T-helper 17 cell (primary cell): Measurements from ENCODE around the gene PMM1. TPM values are rescaled to one million over a fixed set of nuclear protein-coding genes. Genes with fewer than 3 reads are reported as not detected.
A peak's percentile ranks its signal among the peaks of the same experiment; 100 is the strongest.

ENCODE experiments used
- ATAC-seq: fragments of 150-1000 bp; cut with Tn5 transposase; 2 replicates; pipeline ENCODE4 v1.10.0; 2021; ENCODE audit warnings: mild to moderate bottlenecking, moderate library complexity
- DNase-seq, 3 donors: peaks; one replicate each; pipeline versions ENCODE4 v3.0.0 to v3.0.0-alpha.2; 2020 to 2021
- H3K9me3 ChIP-seq: one replicate; pipeline ENCODE4 v1.7.0; 2013; ENCODE audit warnings: low read length, mild to moderate bottlenecking; ENCODE audit not compliant: control insufficient read depth, poor library complexity, severe bottlenecking
- H3K27ac Mint-ChIP-seq: one replicate; pipeline ENCODE4 v1.8.0; 2022; ENCODE audit warnings: mild to moderate bottlenecking, moderate library complexity, mixed read lengths
- H3K27me3 Mint-ChIP-seq: one replicate; pipeline ENCODE4 v1.8.0; 2022; ENCODE audit warnings: mixed read lengths
- H3K36me3 Mint-ChIP-seq: one replicate; pipeline ENCODE4 v1.8.0; 2022; ENCODE audit warnings: low read depth, mixed read lengths
- H3K4me1 Mint-ChIP-seq: one replicate; pipeline ENCODE4 v1.8.0; 2022; ENCODE audit warnings: mild to moderate bottlenecking, mixed read lengths
- H3K4me3 Mint-ChIP-seq: one replicate; pipeline ENCODE4 v1.8.0; 2022; ENCODE audit warnings: mild to moderate bottlenecking, moderate library complexity, mixed read lengths
- total RNA-seq, 4 donors: library from RNA in 2 of 4; stranded (reverse) in 2 of 4; gene quantifications; one replicate each; pipeline ENCODE4 v1.2.3 and lab custom pipeline; 2022 to 2026

The PMM1 gene
- total RNA-seq, 2 donors from 2014 or later = 23.1 to 25.3 TPM

DNA sequence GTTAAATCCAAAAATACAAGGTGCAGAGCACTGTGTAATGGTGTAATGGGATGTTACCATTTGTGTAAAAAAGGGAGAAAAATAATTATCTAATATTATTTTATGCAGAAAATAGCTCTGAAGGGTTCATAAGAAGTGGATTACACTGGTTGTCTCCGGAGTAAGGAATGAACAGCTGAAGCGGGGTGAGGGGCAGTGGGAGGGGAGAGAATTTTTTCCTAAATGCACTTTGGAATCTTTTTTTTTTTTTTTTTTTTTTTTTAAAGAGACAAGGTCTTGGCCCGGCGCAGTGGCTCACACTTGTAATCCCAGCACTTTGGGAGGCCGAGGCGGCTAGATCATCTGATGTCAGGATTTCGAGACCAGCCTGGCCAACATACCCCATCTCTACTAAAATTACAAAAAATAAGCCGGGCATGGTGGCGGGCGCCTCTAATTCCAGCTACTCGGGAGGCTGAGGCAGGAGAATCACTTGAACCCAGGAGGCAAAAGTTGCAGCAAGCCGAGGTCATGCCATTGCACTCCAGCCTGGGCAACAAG, 38.6 kb downstream of the PMM1 start:
- no peak overlapping the region for H3K27ac Mint-ChIP-seq
- DNase-seq (no peak), ATAC-seq (no peak)
- peaks cover 3% of the 10 kb centered on the region for H3K27me3 Mint-ChIP-seq
- no peaks in the 10 kb centered on the region for H3K36me3 Mint-ChIP-seq
- H3K4me1 Mint-ChIP-seq = peaks cover 4% of the 10 kb centered on the region
- H3K9me3 ChIP-seq = no peaks in the 10 kb centered on the region
- no peak overlapping the region for H3K4me3 Mint-ChIP-seq

DNA sequence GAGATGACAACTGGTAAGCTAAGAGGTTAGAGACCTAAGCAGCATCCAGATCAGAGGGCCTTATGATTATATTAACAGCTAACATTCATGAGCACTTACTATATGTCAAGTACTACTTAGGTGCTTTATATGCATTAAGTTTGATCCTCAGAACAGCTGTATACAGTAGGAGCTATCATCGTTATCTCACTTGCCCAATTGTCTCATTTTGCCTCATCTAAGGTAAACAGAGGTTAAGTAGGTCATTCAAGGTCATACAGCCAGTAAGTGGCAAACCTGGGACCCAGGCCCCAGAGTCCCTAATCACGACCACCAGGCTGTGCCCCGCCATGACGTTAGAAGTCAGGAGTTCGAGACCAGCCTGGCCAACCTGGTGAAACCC, 40.8 kb downstream of the PMM1 start:
- Mint-ChIP-seq H3K4me1 (peaks cover 17% of the 10 kb centered on the region), H3K36me3 (no peaks in the 10 kb centered on the region), H3K4me3 (no peak overlapping the region), H3K27me3 (no peaks in the 10 kb centered on the region), H3K27ac (no peak overlapping the region)
- ATAC-seq (no peak), DNase-seq (no peak)
- H3K9me3 ChIP-seq = no peaks in the 10 kb centered on the region

DNA sequence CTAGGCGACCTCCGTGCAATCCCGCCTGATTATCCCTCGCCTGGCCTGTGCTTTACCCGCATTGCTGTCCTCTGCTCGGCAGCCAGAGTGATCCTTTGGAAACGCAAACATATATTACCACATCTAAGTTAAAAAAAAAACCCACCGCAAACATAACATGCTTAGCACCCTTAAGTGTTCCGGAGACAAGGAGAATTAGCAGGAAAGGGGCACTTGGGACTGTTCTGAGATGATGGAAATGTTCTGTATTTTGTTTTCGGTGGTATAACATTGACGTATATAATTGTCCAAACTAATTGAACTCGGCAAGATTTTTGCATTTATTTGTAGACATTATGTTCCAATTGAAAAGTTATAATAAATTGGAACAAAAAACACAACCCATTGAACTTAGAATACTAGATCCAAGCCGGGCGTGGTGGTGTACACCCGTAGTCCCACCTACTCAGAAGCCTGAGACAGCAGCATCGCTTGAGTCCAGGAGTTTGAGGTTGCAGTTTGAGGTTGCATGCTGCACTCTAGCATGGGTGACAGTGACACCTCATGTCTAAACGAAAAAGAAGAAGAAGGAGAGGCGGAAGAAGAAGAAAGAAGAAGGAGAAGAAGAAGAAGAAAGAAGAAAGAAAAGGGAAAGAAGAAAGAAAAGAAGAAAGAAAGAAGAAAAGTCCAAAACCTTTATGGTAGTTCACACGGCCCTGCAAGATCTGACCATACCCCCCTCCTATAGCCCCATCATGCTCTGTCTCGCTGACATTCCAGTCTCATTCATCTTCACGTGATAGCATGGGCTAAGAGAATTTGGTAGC, 44.8 kb downstream of the PMM1 start:
- no peaks in the 10 kb centered on the region for H3K9me3 ChIP-seq
- DNase-seq = no peak
- no peak for ATAC-seq
- Mint-ChIP-seq H3K4me1 (peaks cover 31% of the 10 kb centered on the region), H3K4me3 (peak overlapping the region; percentile 99), H3K27me3 (no peaks in the 10 kb centered on the region), H3K27ac (peak overlapping the region; percentile 90), H3K36me3 (no peaks in the 10 kb centered on the region)

DNA sequence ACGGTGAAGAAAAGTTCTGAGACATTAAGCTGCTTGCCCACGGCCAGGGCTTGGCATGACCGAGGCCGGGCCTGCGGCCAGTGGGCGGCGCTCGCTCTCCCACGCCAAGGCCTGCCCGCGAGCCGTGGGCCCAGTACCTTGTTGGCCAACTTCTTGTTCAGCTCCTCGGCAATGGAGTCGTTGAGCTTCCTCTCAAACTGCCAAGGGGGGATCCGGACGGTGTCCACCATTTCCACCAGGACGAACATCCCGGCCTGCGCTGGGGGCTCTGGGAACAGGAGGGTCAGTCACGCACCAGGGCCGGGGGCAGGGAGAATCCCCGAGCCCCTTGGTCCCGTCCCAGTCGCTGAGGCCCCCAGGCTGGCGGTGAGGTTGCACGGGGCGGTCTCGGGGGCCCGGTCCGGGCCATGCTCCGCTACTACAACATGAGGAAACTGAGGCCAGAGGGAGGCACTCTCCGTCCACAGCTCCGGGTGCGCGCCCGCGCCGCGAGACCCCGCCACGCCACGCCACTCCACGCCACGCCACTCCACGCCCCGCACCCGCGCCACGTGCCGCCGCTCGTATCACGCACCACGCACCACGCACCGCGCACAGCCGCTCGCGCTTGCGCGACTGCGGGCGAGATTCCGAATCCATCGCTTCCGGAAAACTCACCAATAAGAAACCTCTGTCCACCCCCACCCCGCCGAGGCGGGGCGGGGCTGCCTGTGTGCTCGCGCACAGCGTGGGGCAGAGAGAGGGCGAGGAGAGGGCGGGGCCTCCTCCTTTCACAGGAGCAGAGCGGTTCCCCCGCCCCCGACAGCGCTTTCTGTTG, 45.6 kb downstream of the PMM1 start, which contains the start of gene POLR3H:
Gene POLR3H, minus strand, starts transcription at position 617 of the 817 bp plus-strand sequence. Its CDS starts 369 bp downstream, at position 248.
- DNase-seq = peak; percentile 91 to 96 (median 96)
- no peaks in the 10 kb centered on the region for H3K9me3 ChIP-seq
- peaks cover 2% of the 10 kb centered on the region for H3K36me3 Mint-ChIP-seq
- peak within 1 kb of the TSS; percentile 99 for H3K4me3 Mint-ChIP-seq
- peak within 1 kb of the TSS; percentile 93 for H3K27ac Mint-ChIP-seq
- ATAC-seq = peak; percentile 98
- H3K27me3 Mint-ChIP-seq = no peaks in the 10 kb centered on the region
- peaks cover 36% of the 10 kb centered on the region for H3K4me1 Mint-ChIP-seq

DNA sequence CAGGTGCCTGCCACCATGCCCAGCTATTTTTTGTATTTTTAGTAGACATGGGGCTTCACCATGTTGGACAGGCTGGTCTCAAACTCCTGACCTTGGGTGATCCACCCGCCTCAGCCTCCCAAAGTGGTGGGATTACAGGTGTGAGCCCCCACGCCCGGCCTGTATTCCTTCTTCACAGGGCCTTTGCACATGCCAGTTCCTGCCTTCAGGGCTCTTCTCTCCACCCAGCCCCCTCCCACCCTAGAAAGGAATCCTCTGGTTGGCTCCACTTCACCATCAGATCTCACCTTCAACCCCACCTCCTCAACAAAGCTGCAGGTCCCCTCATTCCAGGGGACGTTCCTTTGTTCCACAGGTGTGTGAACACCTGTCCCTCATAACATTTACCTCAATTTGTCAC, 47.4 kb downstream of the PMM1 start:
- DNase-seq (no peak), ATAC-seq (no peak)
- no peaks in the 10 kb centered on the region for H3K27me3 Mint-ChIP-seq
- H3K27ac Mint-ChIP-seq = peak overlapping the region; percentile 93
- H3K4me1 Mint-ChIP-seq = peaks cover 36% of the 10 kb centered on the region
- H3K36me3 Mint-ChIP-seq = peaks cover 2% of the 10 kb centered on the region
- no peaks in the 10 kb centered on the region for H3K9me3 ChIP-seq
- no peak overlapping the region for H3K4me3 Mint-ChIP-seq

DNA sequence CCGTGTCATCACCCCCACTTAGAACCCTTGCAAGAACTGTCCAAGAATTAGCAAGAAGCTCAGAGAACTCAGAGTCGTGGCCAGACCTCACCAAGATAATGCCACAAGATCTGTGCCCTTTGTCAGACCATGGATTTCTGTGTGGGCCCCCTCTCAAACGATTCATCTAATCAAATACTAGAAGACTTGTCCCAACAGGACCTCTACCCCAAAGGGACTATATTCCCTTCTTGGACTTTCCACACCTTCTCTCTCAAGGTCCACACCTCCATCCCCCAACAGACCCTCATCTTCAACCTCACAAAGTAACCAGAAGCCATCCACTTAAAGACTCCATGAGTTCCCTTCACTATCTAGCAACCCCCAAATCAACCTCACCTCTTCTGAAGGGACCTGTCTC, 48.2 kb downstream of the PMM1 start:
- DNase-seq = no peak
- Mint-ChIP-seq H3K36me3 (peaks cover 2% of the 10 kb centered on the region), H3K4me1 (peaks cover 36% of the 10 kb centered on the region), H3K27ac (peak overlapping the region; percentile 93), H3K27me3 (no peaks in the 10 kb centered on the region), H3K4me3 (peak overlapping the region; percentile 61)
- no peak for ATAC-seq
- no peaks in the 10 kb centered on the region for H3K9me3 ChIP-seq

DNA sequence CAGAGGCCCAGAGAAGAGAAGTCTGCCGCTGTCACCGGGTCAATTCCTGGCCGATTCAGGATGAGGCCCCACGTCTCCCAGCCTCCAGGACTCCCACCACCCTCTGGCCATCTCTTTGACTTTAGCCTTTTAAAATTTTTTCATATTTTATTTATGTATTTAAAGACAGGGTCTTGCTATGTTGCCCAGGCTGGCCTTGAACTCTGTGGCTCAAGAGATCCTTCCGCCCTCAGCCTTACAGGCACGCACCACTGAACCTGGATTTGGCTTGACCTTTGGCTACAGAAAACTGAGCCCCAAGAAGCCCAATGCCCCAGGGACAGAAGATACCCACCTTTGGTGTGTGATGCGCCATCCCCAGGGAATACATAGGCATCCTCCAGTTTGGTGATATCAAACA, 49.3 kb downstream of the PMM1 start:
- Mint-ChIP-seq H3K4me3 (no peak overlapping the region), H3K27me3 (no peaks in the 10 kb centered on the region), H3K4me1 (peaks cover 36% of the 10 kb centered on the region), H3K27ac (no peak overlapping the region), H3K36me3 (peaks cover 2% of the 10 kb centered on the region)
- DNase-seq = no peak
- no peak for ATAC-seq
- no peaks in the 10 kb centered on the region for H3K9me3 ChIP-seq

DNA sequence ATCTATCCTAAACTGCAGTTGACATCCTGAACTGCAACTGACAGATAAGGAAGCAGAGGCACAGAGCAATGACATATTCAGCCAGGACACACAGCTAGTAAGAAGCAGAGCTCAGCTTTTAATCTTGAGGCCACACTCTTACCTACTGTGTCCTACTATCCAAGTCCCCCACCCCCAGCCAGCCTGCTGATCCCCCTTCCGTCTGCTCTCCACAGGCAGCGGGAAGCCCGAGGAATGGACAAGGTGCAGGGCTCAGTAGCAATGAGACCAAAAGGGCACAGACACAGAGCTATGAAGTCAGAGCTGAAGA, 49.7 kb downstream of the PMM1 start:
- ATAC-seq (no peak), DNase-seq (no peak)
- no peaks in the 10 kb centered on the region for H3K9me3 ChIP-seq
- Mint-ChIP-seq H3K27ac (no peak overlapping the region), H3K4me3 (no peak overlapping the region), H3K4me1 (peaks cover 32% of the 10 kb centered on the region), H3K36me3 (peaks cover 2% of the 10 kb centered on the region), H3K27me3 (no peaks in the 10 kb centered on the region)

DNA sequence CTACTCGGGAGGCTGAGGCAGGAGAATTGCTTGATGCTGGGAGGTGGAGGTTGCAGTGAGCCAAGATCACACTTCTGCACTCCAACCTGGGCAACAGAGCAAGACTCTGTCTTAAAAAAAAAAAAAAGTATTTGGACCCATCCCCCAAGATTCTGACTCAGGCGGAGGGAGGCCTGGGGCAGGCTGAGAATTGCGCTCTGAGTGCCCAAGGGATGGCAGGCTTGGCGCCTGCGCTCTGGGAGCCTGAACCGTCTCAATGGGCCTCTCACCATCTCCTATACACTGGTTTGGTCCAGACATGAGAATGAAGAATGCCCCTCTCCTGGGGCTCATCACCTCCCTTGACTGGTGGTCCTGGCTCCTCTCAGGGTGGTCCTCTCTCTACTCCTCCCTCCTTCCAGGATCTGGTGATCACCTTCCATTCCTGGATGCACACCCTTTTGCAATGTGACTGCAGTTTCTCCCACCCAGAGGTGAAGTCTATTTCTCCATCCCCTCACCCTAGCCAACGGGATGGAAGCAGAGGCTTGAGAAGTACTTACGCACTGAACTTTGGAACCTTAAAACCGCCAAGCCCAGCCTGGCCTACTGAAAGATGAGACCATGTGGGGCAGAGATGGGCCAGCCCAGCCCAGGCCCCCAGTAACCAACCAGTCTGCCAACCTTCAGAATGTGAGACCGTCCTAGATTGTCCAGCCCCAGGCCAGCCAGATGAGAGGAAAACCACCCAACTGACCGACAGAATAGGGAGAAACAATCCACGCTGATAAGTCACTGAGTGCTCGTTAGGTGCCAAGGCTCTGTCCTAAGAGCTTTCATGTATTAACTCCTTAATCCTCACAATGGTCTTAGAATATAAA, 50.3 kb downstream of the PMM1 start:
- H3K36me3 Mint-ChIP-seq = peaks cover 2% of the 10 kb centered on the region
- H3K4me3 Mint-ChIP-seq = no peak overlapping the region
- peak overlapping the region; percentile 66 for H3K27ac Mint-ChIP-seq
- H3K9me3 ChIP-seq = no peaks in the 10 kb centered on the region
- no peak for DNase-seq
- no peaks in the 10 kb centered on the region for H3K27me3 Mint-ChIP-seq
- ATAC-seq = no peak
- peaks cover 26% of the 10 kb centered on the region for H3K4me1 Mint-ChIP-seq

DNA sequence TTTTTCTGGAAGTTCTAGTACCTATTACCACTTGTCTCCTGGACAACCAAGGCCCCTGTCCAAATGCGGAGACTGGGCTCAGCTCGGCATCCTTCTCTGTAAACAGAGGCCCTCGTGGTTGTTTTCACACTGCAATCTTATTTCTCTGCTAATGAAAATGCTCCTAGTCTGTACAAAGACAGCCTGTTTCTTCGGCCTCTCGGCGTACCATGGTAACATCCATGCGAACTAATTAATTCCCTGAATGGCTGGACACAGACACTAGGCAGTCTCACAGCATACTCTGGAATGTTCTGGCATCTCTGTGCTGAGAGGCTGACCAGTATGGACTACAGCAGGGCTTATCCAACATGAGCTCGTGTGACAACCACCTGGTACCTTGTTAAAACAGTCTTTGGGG, 51.1 kb downstream of the PMM1 start:
- H3K9me3 ChIP-seq = no peaks in the 10 kb centered on the region
- Mint-ChIP-seq H3K27ac (no peak overlapping the region), H3K36me3 (peaks cover 2% of the 10 kb centered on the region), H3K4me1 (peaks cover 23% of the 10 kb centered on the region), H3K27me3 (no peaks in the 10 kb centered on the region), H3K4me3 (no peak overlapping the region)
- DNase-seq = no peak
- no peak for ATAC-seq

DNA sequence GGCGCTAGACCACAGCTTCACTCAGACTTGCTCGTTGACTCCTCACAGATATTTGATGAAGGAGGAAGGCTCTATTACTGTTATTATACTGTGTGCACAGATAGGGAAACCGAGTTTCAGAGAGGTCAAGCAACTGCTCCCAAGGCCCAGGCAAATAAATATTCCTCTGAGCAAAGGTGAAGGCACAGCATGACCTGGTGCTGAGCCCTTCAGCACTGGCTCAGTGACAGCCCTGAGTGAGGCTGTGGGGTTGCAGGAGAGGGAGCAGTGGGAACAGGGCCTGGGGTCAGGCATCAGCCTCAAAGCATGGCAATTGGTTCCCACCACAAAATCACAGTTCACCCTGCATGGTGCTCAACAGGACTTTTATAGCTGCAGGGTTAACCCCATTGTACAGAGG, 52.4 kb downstream of the PMM1 start:
- peaks cover 19% of the 10 kb centered on the region for H3K4me1 Mint-ChIP-seq
- DNase-seq (no peak), ATAC-seq (no peak)
- H3K4me3 Mint-ChIP-seq = no peak overlapping the region
- H3K27ac Mint-ChIP-seq = peak overlapping the region; percentile 66
- no peaks in the 10 kb centered on the region for H3K27me3 Mint-ChIP-seq
- no peaks in the 10 kb centered on the region for H3K9me3 ChIP-seq
- peaks cover 2% of the 10 kb centered on the region for H3K36me3 Mint-ChIP-seq

DNA sequence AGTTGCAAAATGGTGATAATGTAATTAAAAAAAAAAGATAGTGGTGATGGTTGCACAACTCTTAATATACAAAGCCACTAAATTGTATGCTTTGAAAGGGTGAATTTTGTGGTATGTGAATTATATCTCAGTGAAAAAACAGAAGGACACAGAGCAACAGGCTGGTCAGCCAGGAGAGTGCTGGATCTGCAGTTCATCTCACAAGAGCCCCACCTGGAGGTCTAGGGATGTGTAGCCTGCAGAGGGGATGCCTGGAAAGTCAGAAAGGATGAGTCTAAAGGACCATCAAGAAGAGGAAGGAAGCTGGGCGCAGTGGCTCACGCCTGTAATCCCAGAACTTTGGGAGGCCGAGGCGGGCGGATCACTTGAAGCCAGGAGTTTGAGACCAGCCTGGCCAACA, 54.4 kb downstream of the PMM1 start:
- no peaks in the 10 kb centered on the region for H3K9me3 ChIP-seq
- no peak for DNase-seq
- Mint-ChIP-seq H3K4me3 (no peak overlapping the region), H3K27me3 (no peaks in the 10 kb centered on the region), H3K4me1 (peaks cover 8% of the 10 kb centered on the region), H3K36me3 (peaks cover 2% of the 10 kb centered on the region), H3K27ac (no peak overlapping the region)
- no peak for ATAC-seq

DNA sequence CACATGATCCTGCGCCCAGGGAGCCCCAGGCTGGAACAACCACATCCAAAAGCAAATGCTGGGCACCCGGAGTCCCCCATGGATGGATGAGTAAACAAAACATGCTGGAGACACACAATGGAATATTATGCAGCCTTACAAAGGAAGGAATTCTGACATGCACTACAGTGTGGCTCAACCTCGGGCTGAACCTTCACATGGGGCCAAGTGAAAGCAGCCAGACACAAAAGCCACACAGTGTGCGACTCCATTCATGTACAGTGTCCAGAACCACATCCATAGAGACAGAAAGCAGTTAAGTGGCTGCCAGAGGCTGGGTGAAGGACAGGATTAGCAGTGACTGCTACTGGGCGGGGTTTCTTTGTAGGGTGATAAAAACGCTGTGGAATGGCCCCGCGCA, 55.4 kb downstream of the PMM1 start:
- DNase-seq (no peak), ATAC-seq (no peak)
- H3K4me3 Mint-ChIP-seq = no peak overlapping the region
- H3K9me3 ChIP-seq = no peaks in the 10 kb centered on the region
- peaks cover 4% of the 10 kb centered on the region for H3K4me1 Mint-ChIP-seq
- peak overlapping the region; percentile 54 for H3K27ac Mint-ChIP-seq
- H3K36me3 Mint-ChIP-seq = no peaks in the 10 kb centered on the region
- no peaks in the 10 kb centered on the region for H3K27me3 Mint-ChIP-seq
